ENCODE measurements around the gene LGALS1.

DNA sequence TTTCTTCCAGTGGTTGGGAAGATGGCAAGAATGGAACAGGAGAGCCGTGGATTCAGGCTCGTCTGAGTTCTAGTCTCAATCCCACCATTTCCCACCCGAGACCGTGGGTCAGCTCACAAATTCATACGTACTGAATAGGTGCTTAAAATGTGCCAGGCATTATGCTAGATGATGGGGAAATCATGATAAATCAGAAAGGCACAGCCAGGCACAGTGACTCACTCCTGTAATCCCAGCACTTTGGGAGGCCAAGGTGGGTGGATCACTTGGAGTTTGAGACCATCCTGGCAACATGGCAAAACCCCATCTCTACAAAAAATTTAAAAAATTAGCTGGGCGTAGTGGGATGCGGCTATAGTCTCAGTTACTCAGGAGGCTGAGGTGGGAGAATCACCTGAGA lies 28.5 kb downstream of the LGALS1 start:
- TF ChIP-seq POLR2A (IDR thresholded peaks at IDR 0.05) (no peak), CTCF (IDR thresholded peaks at IDR 0.05) (no peak)

Data from right lobe of liver (tissue), 4 donors.